Loucy (cell line): ENCODE results near the gene HELB.
A peak's percentile ranks its signal among the peaks of the same experiment; 100 is the strongest.

ENCODE experiments used
- H2AFZ ChIP-seq: fragments of 200-600 bp; sonication (generic); 2 replicates; pipeline ENCODE4 v1.6.0; 2016; ENCODE audit warnings: antibody characterized with exemption, mild to moderate bottlenecking, low read length, moderate library complexity
- H3F3A ChIP-seq: fragments of 200-600 bp; 2 replicates; pipeline ENCODE4 v1.6.0; 2016; ENCODE audit warnings: antibody characterized with exemption, low read depth, mild to moderate bottlenecking
- H3K27me3 ChIP-seq: fragments of 200-600 bp; sonication (generic); 2 replicates; pipeline ENCODE4 v1.6.1; 2014; ENCODE audit warnings: low read length, mild to moderate bottlenecking; ENCODE audit not compliant: insufficient read depth, poor library complexity, severe bottlenecking
- H3K36me3 ChIP-seq: fragments of 200-600 bp; sonication (generic); 2 replicates; pipeline ENCODE4 v1.6.1; 2016; ENCODE audit warnings: low read length; ENCODE audit not compliant: insufficient read depth
- H3K4me1 ChIP-seq: fragments of 200-600 bp; sonication (generic); 2 replicates; pipeline ENCODE4 v1.5.1; 2014; ENCODE audit warnings: low read length, mild to moderate bottlenecking; ENCODE audit not compliant: insufficient read depth, poor library complexity, severe bottlenecking
- H3K4me2 ChIP-seq: fragments of 200-600 bp; sonication (generic); 2 replicates; pipeline ENCODE4 v1.6.0; 2014; ENCODE audit warnings: antibody characterized with exemption, low read length, low read depth, mild to moderate bottlenecking; ENCODE audit not compliant: poor library complexity, severe bottlenecking
- H3K4me3 ChIP-seq: fragments of 200-600 bp; sonication (generic); 2 replicates; pipeline ENCODE4 v1.5.1; 2014; ENCODE audit warnings: low read length, mild to moderate bottlenecking, mixed read lengths; ENCODE audit not compliant: poor library complexity, severe bottlenecking
- H3K79me2 ChIP-seq: fragments of 200-600 bp; sonication (generic); 2 replicates; pipeline ENCODE4 v1.6.1; 2014; ENCODE audit warnings: low read length; ENCODE audit not compliant: insufficient read depth
- H3K9ac ChIP-seq: fragments of 200-600 bp; sonication (generic); 2 replicates; pipeline ENCODE4 v1.6.0; 2014; ENCODE audit warnings: mild to moderate bottlenecking, low read depth, low read length, moderate library complexity; ENCODE audit not compliant: poor library complexity, severe bottlenecking
- H3K9me2 ChIP-seq: fragments of 200-600 bp; sonication (generic); replicated peaks from 2 replicates; pipeline ENCODE4 v1.6.1; 2016; ENCODE audit warnings: low read depth, low read length, mixed read lengths
- H3K9me3 ChIP-seq: fragments of 200-600 bp; sonication (generic); 2 replicates; pipeline ENCODE4 v1.6.1; 2014; ENCODE audit warnings: mild to moderate bottlenecking, antibody characterized with exemption, low read length, low read depth; ENCODE audit not compliant: insufficient read depth
- H4K20me1 ChIP-seq: fragments of 200-600 bp; sonication (generic); 2 replicates; pipeline ENCODE4 v1.6.0; 2014; ENCODE audit warnings: antibody characterized with exemption, low read length, mild to moderate bottlenecking; ENCODE audit not compliant: insufficient read depth, poor library complexity, severe bottlenecking
- EZH2phosphoT487 ChIP-seq: fragments of 200-600 bp; IDR thresholded peaks from 2 replicates; pipeline ENCODE4 v1.6.1; 2018; ENCODE audit warnings: antibody characterized with exemption, mild to moderate bottlenecking, moderate library complexity, borderline replicate concordance
- TF ChIP-seq, protein P1 (sequence below): fragments of 200-600 bp; sonication (generic); conservative IDR thresholded peaks from 2 replicates; pipeline ENCODE4 v1.5.1; 2014; ENCODE audit warnings: mild to moderate bottlenecking, antibody characterized with exemption, low read length

Gene HELB

DNA sequence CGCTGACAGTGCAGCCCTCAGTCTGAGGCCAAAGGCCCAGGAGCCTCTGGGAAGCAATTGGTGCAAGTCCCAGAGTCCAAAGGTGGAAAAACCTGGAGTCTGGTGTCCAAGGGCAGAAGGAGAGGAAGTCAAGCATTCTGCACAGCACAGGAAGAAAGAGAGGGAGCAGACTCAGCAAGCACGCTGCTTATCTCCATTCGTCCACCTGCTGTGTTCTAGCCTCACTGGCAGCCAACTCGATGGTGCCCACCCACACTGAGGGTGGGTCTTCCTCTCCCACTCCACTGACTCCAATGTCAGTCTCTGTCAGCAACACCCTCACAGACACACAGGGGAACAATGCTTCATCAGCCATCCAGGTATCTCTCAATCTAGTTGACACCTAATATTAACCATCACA, 38.8 kb downstream of the HELB start:
- H3K9me2 ChIP-seq, result no peaks in the 10 kb centered on the region
- H3K4me1 ChIP-seq, result peaks cover 26% of the 10 kb centered on the region
- no peaks in the 10 kb centered on the region for H4K20me1 ChIP-seq
- no peak for TF ChIP-seq EZH2phosphoT487
- TF ChIP-seq, protein P1, sequence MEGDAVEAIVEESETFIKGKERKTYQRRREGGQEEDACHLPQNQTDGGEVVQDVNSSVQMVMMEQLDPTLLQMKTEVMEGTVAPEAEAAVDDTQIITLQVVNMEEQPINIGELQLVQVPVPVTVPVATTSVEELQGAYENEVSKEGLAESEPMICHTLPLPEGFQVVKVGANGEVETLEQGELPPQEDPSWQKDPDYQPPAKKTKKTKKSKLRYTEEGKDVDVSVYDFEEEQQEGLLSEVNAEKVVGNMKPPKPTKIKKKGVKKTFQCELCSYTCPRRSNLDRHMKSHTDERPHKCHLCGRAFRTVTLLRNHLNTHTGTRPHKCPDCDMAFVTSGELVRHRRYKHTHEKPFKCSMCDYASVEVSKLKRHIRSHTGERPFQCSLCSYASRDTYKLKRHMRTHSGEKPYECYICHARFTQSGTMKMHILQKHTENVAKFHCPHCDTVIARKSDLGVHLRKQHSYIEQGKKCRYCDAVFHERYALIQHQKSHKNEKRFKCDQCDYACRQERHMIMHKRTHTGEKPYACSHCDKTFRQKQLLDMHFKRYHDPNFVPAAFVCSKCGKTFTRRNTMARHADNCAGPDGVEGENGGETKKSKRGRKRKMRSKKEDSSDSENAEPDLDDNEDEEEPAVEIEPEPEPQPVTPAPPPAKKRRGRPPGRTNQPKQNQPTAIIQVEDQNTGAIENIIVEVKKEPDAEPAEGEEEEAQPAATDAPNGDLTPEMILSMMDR, result no peak
- no peak overlapping the region for H3K4me3 ChIP-seq
- peaks cover 17% of the 10 kb centered on the region; the same call in 1 of the 2 replicates for H3K36me3 ChIP-seq
- H3F3A ChIP-seq, result peaks cover 11% of the 10 kb centered on the region; the same call in 1 of the 2 replicates
- no peak overlapping the region for H3K4me2 ChIP-seq
- peaks cover 8% of the 10 kb centered on the region; the same call in 1 of the 2 replicates for H3K9me3 ChIP-seq
- H3K9ac ChIP-seq, result no peak overlapping the region
- no peak overlapping the region for H2AFZ ChIP-seq
- H3K27me3 ChIP-seq, result no peaks in the 10 kb centered on the region
- no peaks in the 10 kb centered on the region for H3K79me2 ChIP-seq

GRCh38 chr12:66345212-66345611, 42.9 kb downstream of the HELB start:
- Histone ChIP-seq H3K27me3 (no peaks in the 10 kb centered on the region), H3K79me2 (no peaks in the 10 kb centered on the region), H3K4me3 (peak overlapping the region; percentile 51), H3K9me3 (peaks cover 8% of the 10 kb centered on the region; the same call in 1 of the 2 replicates), H3F3A (peaks cover 18% of the 10 kb centered on the region; the same call in 1 of the 2 replicates), H3K9ac (peak overlapping the region; percentile 57), H3K9me2 (no peaks in the 10 kb centered on the region), H4K20me1 (no peaks in the 10 kb centered on the region), H3K4me1 (peaks cover 51% of the 10 kb centered on the region), H3K4me2 (peak overlapping the region; percentile 74), H3K36me3 (peaks cover 9% of the 10 kb centered on the region; the same call in 1 of the 2 replicates), H2AFZ (no peak overlapping the region)
- no peak for TF ChIP-seq EZH2phosphoT487
- TF ChIP-seq, protein P1, result no peak

DNA sequence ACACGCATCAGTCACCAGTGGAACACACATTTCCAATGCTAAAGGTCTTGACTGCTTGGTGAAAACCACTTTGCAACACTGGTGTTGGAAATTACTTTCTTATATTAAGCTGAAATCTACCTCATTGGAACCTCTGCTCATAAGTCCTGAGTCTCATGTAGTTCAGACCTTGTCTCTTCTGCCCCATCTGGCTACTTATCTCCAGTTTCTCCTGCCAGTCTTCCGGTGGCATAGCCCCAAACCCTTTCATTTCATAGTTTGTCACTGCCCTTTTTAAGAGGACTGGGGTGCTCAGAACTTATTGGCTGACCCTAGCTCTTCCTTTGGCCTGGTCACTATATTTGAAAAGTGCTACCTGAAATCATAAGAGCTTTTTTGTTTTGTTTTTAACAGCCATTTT, 43.7 kb downstream of the HELB start:
- Histone ChIP-seq H3K4me2 (peak overlapping the region; percentile 74), H3K9me3 (peaks cover 8% of the 10 kb centered on the region; the same call in 1 of the 2 replicates), H3K4me1 (peaks cover 51% of the 10 kb centered on the region), H3K4me3 (peak overlapping the region; percentile 51), H3K79me2 (no peaks in the 10 kb centered on the region), H4K20me1 (no peaks in the 10 kb centered on the region), H3K36me3 (peaks cover 7% of the 10 kb centered on the region; the same call in 1 of the 2 replicates), H3K9me2 (no peaks in the 10 kb centered on the region), H3K27me3 (no peaks in the 10 kb centered on the region), H2AFZ (no peak overlapping the region), H3F3A (peaks cover 18% of the 10 kb centered on the region; the same call in 1 of the 2 replicates), H3K9ac (peak overlapping the region; percentile 57)
- TF ChIP-seq, protein P1, result no peak
- TF ChIP-seq EZH2phosphoT487, result no peak
